Stimulated activated memory B cell treated with anti-CD40 and anti-IgM and Interleukin-4, amounts not matched to agents 10 μg/mL and 1 μg/mL and 100 μg/mL, for 72 hours (primary cell): Measurements from ENCODE around the gene UCHL5.
"Not testable (repeated sequence)": the region's sequence is repeated elsewhere in the genome, so short reads cannot be mapped to it uniquely, and the experiment has no call there.

ENCODE experiments used
- ATAC-seq: fragments of 150-1000 bp; cut with Tn5 transposase; 2 replicates; pipeline ENCODE4 v1.10.0; 2021
- H3K27ac Mint-ChIP-seq: one replicate; pipeline ENCODE4 v1.8.0; 2022; ENCODE audit warnings: mild to moderate bottlenecking, mixed read lengths
- H3K27me3 Mint-ChIP-seq: one replicate; pipeline ENCODE4 v1.8.0; 2022; ENCODE audit warnings: mixed read lengths
- H3K36me3 Mint-ChIP-seq: one replicate; pipeline ENCODE4 v1.8.0; 2022; ENCODE audit warnings: mixed read lengths
- H3K4me1 Mint-ChIP-seq: one replicate; pipeline ENCODE4 v1.8.0; 2022; ENCODE audit warnings: mixed read lengths
- H3K4me3 Mint-ChIP-seq: one replicate; pipeline ENCODE4 v1.8.0; 2022; ENCODE audit warnings: mild to moderate bottlenecking, moderate library complexity, mixed read lengths
- H3K9me3 Mint-ChIP-seq: one replicate; pipeline ENCODE4 v1.8.0; 2022; ENCODE audit warnings: mixed read lengths

Gene UCHL5

GRCh38 chr1:193040011-193040410 lies 19.1 kb downstream of the UCHL5 start:
- ATAC-seq = no peak
- Mint-ChIP-seq H3K27me3 (no peaks in the 10 kb centered on the region), H3K27ac (peak overlapping the region; percentile 24), H3K4me1 (peaks cover 33% of the 10 kb centered on the region), H3K4me3 (no peak overlapping the region), H3K9me3 (no peaks in the 10 kb centered on the region), H3K36me3 (peaks cover 61% of the 10 kb centered on the region)

DNA sequence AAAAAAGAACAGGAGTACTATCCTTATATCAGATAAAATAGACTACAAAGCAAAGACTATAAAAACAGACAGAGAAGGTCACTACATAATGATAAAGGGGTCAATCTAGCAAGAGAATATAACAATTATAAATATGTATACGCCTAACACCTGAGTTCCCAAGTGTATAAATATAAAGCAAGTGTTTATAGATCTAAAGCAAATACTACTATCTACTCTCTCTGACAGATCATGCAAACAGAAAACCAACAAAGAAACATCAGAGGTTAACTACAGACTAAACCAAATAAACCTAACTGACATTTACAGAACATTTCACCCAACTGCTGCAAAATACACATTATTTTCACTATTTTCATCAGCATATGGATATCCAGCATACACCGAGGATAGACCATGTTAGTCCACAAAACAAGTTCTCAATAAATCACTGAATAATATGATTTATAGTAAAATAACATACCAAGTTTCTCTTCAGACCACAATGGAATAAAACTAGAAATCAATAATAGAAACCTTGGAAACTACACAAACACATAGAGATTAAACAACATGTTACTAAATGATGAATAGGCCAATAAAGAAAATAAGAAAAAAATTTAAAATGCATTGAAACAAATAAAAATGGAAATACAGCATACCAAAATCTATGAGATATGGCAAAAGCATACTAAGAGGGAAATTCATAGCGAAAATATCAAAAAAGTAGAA lies 22.7 kb downstream of the UCHL5 start:
- Mint-ChIP-seq H3K36me3 (peaks cover 63% of the 10 kb centered on the region), H3K27me3 (no peaks in the 10 kb centered on the region), H3K27ac (no peak overlapping the region), H3K9me3 (no peaks in the 10 kb centered on the region), H3K4me1 (peaks cover 33% of the 10 kb centered on the region), H3K4me3 (no peak overlapping the region)
- no peak for ATAC-seq

DNA sequence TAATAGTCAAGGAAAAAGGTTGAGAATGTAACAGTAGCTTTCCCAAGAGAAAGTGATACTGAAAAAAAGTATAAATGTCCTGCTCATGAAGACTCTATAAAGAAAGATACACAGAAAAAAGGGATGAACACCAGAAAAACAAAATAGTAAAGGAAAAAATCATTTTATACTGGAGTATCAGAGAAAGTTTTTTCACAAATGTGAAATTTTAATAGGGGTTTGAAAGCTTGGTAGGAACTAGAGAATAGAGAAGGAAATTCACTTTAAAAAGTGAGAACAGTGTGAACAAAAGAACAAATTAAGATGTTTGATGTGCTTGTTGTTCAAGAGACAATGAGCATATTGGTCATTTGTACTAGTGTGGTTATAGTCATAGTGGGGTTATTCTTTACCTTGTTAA lies 25.6 kb downstream of the UCHL5 start:
- H3K4me3 Mint-ChIP-seq = no peak overlapping the region
- H3K36me3 Mint-ChIP-seq = peaks cover 47% of the 10 kb centered on the region
- ATAC-seq = no peak
- H3K4me1 Mint-ChIP-seq = peaks cover 22% of the 10 kb centered on the region
- no peaks in the 10 kb centered on the region for H3K27me3 Mint-ChIP-seq
- H3K9me3 Mint-ChIP-seq = no peaks in the 10 kb centered on the region
- no peak overlapping the region for H3K27ac Mint-ChIP-seq

GRCh38 chr1:193032643-193033427 lies 26.3 kb downstream of the UCHL5 start:
- not testable (repeated sequence) for ATAC-seq, H3K9me3 Mint-ChIP-seq, H3K27ac Mint-ChIP-seq, H3K27me3 Mint-ChIP-seq, H3K4me3 Mint-ChIP-seq
- Mint-ChIP-seq H3K4me1 (peaks cover 22% of the 10 kb centered on the region), H3K36me3 (peaks cover 42% of the 10 kb centered on the region)

DNA sequence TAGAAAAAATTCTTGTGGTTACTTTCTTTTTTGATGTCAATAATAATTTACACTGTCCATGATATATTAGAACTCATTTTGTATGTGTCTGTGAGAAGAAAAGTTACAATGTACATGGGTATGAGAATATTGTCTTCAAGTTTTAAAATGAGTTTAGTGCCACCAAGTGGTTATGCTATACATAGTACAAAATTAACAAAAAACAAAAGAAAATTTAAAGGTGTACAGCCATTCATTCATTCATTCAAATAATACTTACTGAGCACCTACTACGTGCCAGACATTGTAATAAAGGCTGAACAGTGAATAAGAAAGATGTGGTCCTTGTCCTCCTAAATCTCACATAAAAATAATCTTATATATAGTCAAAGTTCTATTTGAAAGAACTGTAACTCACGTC lies 27.7 kb downstream of the UCHL5 start:
- no peak overlapping the region for H3K4me3 Mint-ChIP-seq

GRCh38 chr1:193030280-193030679 lies 28.9 kb downstream of the UCHL5 start:
- Mint-ChIP-seq H3K27me3 (no peaks in the 10 kb centered on the region), H3K27ac (no peak overlapping the region), H3K9me3 (no peaks in the 10 kb centered on the region), H3K36me3 (peaks cover 30% of the 10 kb centered on the region), H3K4me3 (no peak overlapping the region), H3K4me1 (no peaks in the 10 kb centered on the region)
- no peak for ATAC-seq

More for the DNA sequence above, 27.7 kb downstream of the UCHL5 start:
- H3K9me3 Mint-ChIP-seq = no peaks in the 10 kb centered on the region
- H3K27me3 Mint-ChIP-seq = no peaks in the 10 kb centered on the region
- H3K27ac Mint-ChIP-seq = no peak overlapping the region
- peaks cover 29% of the 10 kb centered on the region for H3K36me3 Mint-ChIP-seq
- H3K4me1 Mint-ChIP-seq = peaks cover 10% of the 10 kb centered on the region
- no peak for ATAC-seq

GRCh38 chr1:193025218-193025617 lies 33.9 kb downstream of the UCHL5 start:
- H3K36me3 Mint-ChIP-seq = peaks cover 17% of the 10 kb centered on the region
- H3K27ac Mint-ChIP-seq = no peak overlapping the region
- H3K27me3 Mint-ChIP-seq = no peaks in the 10 kb centered on the region
- no peak for ATAC-seq
- H3K4me1 Mint-ChIP-seq = no peaks in the 10 kb centered on the region
- H3K4me3 Mint-ChIP-seq = no peak overlapping the region
- no peaks in the 10 kb centered on the region for H3K9me3 Mint-ChIP-seq

- Mint-ChIP-seq H3K9me3 (no peaks in the 10 kb centered on the region), H3K4me3 (no peak overlapping the region), H3K36me3 (peaks cover 8% of the 10 kb centered on the region), H3K4me1 (no peaks in the 10 kb centered on the region), H3K27ac (no peak overlapping the region), H3K27me3 (no peaks in the 10 kb centered on the region)
- no peak for ATAC-seq
These were observed 39.6 kb downstream of the UCHL5 start for GRCh38 chr1:193019442-193020026.

DNA sequence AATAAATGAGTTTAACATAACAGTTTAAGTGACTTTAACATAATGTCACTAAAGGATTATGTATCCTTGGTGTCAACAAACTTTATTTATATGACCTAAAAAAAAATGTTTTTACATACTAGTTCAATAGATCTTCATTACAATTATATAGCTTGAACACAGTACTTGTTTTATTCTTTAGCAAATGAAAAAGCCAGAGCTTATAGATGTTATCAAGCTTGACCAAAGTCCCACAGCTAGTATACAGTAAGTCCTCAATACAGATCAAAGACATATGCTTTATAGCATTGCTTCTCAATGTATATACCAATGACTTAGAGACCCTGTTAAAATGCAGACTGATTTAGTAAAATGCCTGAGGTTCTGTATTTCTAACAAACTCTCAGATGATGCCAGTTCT lies 42.4 kb downstream of the UCHL5 start:
- H3K9me3 Mint-ChIP-seq = no peaks in the 10 kb centered on the region
- no peak for ATAC-seq
- H3K4me1 Mint-ChIP-seq = no peaks in the 10 kb centered on the region
- H3K27ac Mint-ChIP-seq = no peak overlapping the region
- peaks cover under 1% of the 10 kb centered on the region for H3K36me3 Mint-ChIP-seq
- H3K4me3 Mint-ChIP-seq = no peak overlapping the region
- H3K27me3 Mint-ChIP-seq = no peaks in the 10 kb centered on the region

GRCh38 chr1:193014400-193014799 lies 44.8 kb downstream of the UCHL5 start:
- Mint-ChIP-seq H3K4me1 (no peaks in the 10 kb centered on the region), H3K27ac (no peak overlapping the region), H3K36me3 (peaks cover 6% of the 10 kb centered on the region), H3K4me3 (no peak overlapping the region), H3K9me3 (no peaks in the 10 kb centered on the region), H3K27me3 (no peaks in the 10 kb centered on the region)
- no peak for ATAC-seq

GRCh38 chr1:193013707-193014106 lies 45.5 kb downstream of the UCHL5 start:
- Mint-ChIP-seq H3K4me1 (no peaks in the 10 kb centered on the region), H3K9me3 (no peaks in the 10 kb centered on the region), H3K27me3 (no peaks in the 10 kb centered on the region), H3K27ac (no peak overlapping the region), H3K36me3 (peaks cover 6% of the 10 kb centered on the region), H3K4me3 (no peak overlapping the region)
- ATAC-seq = no peak

GRCh38 chr1:193013005-193013404 lies 46.2 kb downstream of the UCHL5 start:
- peaks cover 6% of the 10 kb centered on the region for H3K36me3 Mint-ChIP-seq
- ATAC-seq = no peak
- no peaks in the 10 kb centered on the region for H3K27me3 Mint-ChIP-seq
- H3K9me3 Mint-ChIP-seq = no peaks in the 10 kb centered on the region
- no peak overlapping the region for H3K4me3 Mint-ChIP-seq
- H3K4me1 Mint-ChIP-seq = no peaks in the 10 kb centered on the region
- H3K27ac Mint-ChIP-seq = no peak overlapping the region

DNA sequence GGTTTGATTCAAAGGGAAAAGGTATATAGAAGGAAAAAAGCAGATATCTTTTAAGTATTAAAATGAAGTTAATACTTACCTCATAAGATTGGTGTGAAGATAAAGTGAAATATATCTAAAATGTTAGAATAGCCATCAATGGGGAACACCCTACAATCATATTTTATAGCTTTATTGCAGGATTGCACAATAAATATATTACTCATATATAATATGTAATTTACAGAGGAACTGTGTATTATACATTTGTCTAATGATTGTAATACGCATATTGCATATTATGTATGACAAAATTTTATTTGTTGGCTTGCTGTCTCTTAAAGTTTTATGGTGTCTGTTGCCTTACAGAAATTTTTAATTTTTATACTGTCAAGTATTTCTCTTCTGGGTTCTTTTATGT lies 47.8 kb downstream of the UCHL5 start:
- H3K4me3 Mint-ChIP-seq = no peak overlapping the region
- peaks cover 3% of the 10 kb centered on the region for H3K9me3 Mint-ChIP-seq
- no peak for ATAC-seq
- no peaks in the 10 kb centered on the region for H3K27me3 Mint-ChIP-seq
- no peak overlapping the region for H3K27ac Mint-ChIP-seq
- no peaks in the 10 kb centered on the region for H3K4me1 Mint-ChIP-seq
- peaks cover 10% of the 10 kb centered on the region for H3K36me3 Mint-ChIP-seq

GRCh38 chr1:193009501-193009900 lies 49.7 kb downstream of the UCHL5 start:
- Mint-ChIP-seq H3K36me3 (peaks cover 21% of the 10 kb centered on the region), H3K4me3 (no peak overlapping the region), H3K27me3 (no peaks in the 10 kb centered on the region), H3K4me1 (no peaks in the 10 kb centered on the region), H3K9me3 (peaks cover 6% of the 10 kb centered on the region), H3K27ac (no peak overlapping the region)
- ATAC-seq = no peak

GRCh38 chr1:193005785-193006184 lies 53.4 kb downstream of the UCHL5 start:
- H3K4me3 Mint-ChIP-seq = no peak overlapping the region
- ATAC-seq = no peak
- H3K27ac Mint-ChIP-seq = no peak overlapping the region
- peaks cover 50% of the 10 kb centered on the region for H3K36me3 Mint-ChIP-seq
- H3K27me3 Mint-ChIP-seq = no peaks in the 10 kb centered on the region
- peaks cover 8% of the 10 kb centered on the region for H3K9me3 Mint-ChIP-seq
- H3K4me1 Mint-ChIP-seq = peaks cover 8% of the 10 kb centered on the region

DNA sequence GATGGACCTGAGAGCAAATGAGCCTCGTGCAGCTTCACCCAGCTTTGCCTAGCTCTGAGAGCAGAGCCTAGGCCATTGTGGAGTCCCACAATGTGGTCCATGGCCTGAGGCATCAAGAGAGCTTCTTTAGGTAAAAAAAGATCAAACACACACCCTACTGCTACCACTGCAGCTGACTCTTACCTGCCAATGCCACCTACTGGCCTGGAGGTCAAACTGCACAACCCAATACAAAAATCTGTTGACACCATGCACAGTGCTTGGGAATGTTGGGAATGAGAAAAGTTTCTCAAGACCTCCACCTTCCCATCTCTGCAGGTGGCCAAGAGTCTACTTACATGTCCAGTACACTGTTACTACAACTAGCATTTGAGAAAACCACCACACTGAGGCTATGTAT lies 60.6 kb downstream of the UCHL5 start:
- no peak overlapping the region for H3K4me3 Mint-ChIP-seq
- H3K36me3 Mint-ChIP-seq = peaks cover 76% of the 10 kb centered on the region
- peaks cover 11% of the 10 kb centered on the region for H3K4me1 Mint-ChIP-seq
- no peak overlapping the region for H3K27ac Mint-ChIP-seq
- ATAC-seq = no peak
- H3K27me3 Mint-ChIP-seq = no peaks in the 10 kb centered on the region
- H3K9me3 Mint-ChIP-seq = peaks cover 3% of the 10 kb centered on the region
